Heart right ventricle (tissue), 16 donors: ENCODE measurements around the gene KCNAB2. TPM values are rescaled to one million over a fixed set of nuclear protein-coding genes. Genes with fewer than 3 reads are reported as not detected.

Source experiments
- ATAC-seq, 8 donors: fragments of 200-7000 bp; cut with Tn5 transposase; one replicate each; pipeline ENCODE4 v1.9.1; 2020; ENCODE audit warnings: mild to moderate bottlenecking in 8 of 8, moderate library complexity in 8 of 8, moderate number of reproducible peaks in 1 of 8
- DNase-seq, 2 donors: peaks; one replicate each; pipeline ENCODE4 v3.0.0-alpha.2; 2020
- H3K27ac ChIP-seq, 10 donors: fragments of 200-600 bp; sonication (generic) in 2 of 10; one replicate each; pipeline versions ENCODE4 v1.5.0 to v1.8.0; 2020 to 2022; ENCODE audit warnings: mild to moderate bottlenecking in 3 of 10
- H3K27me3 ChIP-seq, 7 donors: fragments of 200-600 bp; one replicate each; pipeline ENCODE4 v1.8.0; 2021 to 2022; ENCODE audit warnings: mild to moderate bottlenecking in 2 of 7
- H3K36me3 ChIP-seq, 9 donors: fragments of 200-600 bp; sonication (generic) in 1 of 9; one replicate each; pipeline versions ENCODE4 v1.5.0 to v1.8.0; 2020 to 2022; ENCODE audit warnings: mild to moderate bottlenecking in 2 of 9
- H3K4me1 ChIP-seq, 9 donors: fragments of 200-600 bp; sonication (generic) in 1 of 9; one replicate each; pipeline versions ENCODE4 v1.5.0 to v1.8.0; 2020 to 2022; ENCODE audit warnings: mild to moderate bottlenecking in 4 of 9
- H3K4me3 ChIP-seq, 10 donors: fragments of 200-600 bp; sonication (generic) in 2 of 10; one replicate each; pipeline versions ENCODE4 v1.5.0 to v1.8.0; 2020 to 2022; ENCODE audit warnings: mild to moderate bottlenecking in 7 of 10, moderate library complexity in 2 of 10
- H3K9me3 ChIP-seq, 11 donors: fragments of 200-600 bp in 10 of 11; sonication (generic) in 2 of 11; one replicate each; pipeline versions ENCODE4 v1.5.0 to v1.8.0; 2013 to 2022; ENCODE audit warnings: mild to moderate bottlenecking in 2 of 11, control low read depth in 1 of 11, moderate library complexity in 1 of 11
- WGBS, 2 donors: extraction: QIAGEN DNeasy Blood & Tissue Kit; methylation state at CpG; one replicate each; pipeline ENCODE4 v1.1.7; 2013; ENCODE audit warnings: inconsistent platforms in 1 of 2; 5-methylcytosine and 5-hydroxymethylcytosine counted together
- intact Hi-C, 10 donors: fragments of 100-400 bp; cut with DNase I; formaldehyde crosslinking; loops; one replicate each; pipeline versions ENCODE4 v1.11.1 to v1.14.2; 2022
- polyA plus RNA-seq, 2 donors: library from polyadenylated mRNA; stranded (reverse); fragments of 200-250 nt; gene quantifications; one replicate each; pipeline ENCODE4 v1.2.3, GENCODE V29; 2013
- total RNA-seq, 10 donors: library from RNA; stranded (reverse); fragmentation: NEBNext Ultra II Directional in 3 of 10; extraction: Animal tissue kit (Norgen Biotek cat#: 25700) in 3 of 10; gene quantifications; one replicate each; pipeline versions ENCODE4 v1.2.1 to v1.2.4, GENCODE V29; 2021 to 2023
- TF ChIP-seq, protein P1 (sequence below), 9 donors: fragments of 200-600 bp; sonication (generic) in 2 of 9; IDR thresholded peaks; one replicate each; pipeline versions ENCODE4 v1.5.0 to v1.8.0; 2021 to 2022; ENCODE audit warnings: antibody characterized with exemption in 9 of 9, mild to moderate bottlenecking in 5 of 9, moderate library complexity in 1 of 9
- donor health status: Arrhythmogenic right ventricular cardiomyopathy.
- donor health status: ischemic (EF 13 %, LVEDD 7.1; RV severe dilation, severe dysfunction).
- donor health status: healthy with polysubstance abuse.
- donor health status: DM: no; HTN: yes; CAD: no.
- donor health status: DM: no; HTN: no; CAD: no.
- donor health status: ischemic (EF 25% LVEDD 6.9; RV normal size, moderate dysfunction).
- donor health status: ischemic (EF 25% LVEDD 5.7; RV mildly dilated, moderate dysfunction).
- donor health status: healthy.
- donor health status: DM: yes; HTN: yes; CAD: no.
- donor health status: Ischemic cardiomyopathy.
- donor health status: ischemic (EF 35%, LVEDD 5.7; RV mildly dilated, moderate dysfunction).
- donor health status: nonischemic (EF 11% LVEDD 7.7; RV severe dilation, severe dysfunction).
- donor health status: DM: yes; HTN: yes; CAD: no.
- donor health status: PGD.
- donor health status: ischemic (EF 29% LVEDD 5.4; RV normal size, mild dysfunction).
- donor health status: nonischemic (EF 23%, LVEDD 6.1; RV moderate dilation, normal function).

KCNAB2 gene
- total and polyA plus RNA-seq, 12 donors: 4.7 to 41.5 (median 21.8) TPM

GRCh38 chr1:6028042-6028850, 17.4 kb upstream of the KCNAB2 start:
- peak in 4 of 8 donors; percentile 22 to 52 (median 39) for ATAC-seq
- Histone ChIP-seq H3K36me3 (peaks cover 0 to 11% (median 0%) of the 10 kb centered on the region in 9 donors), H3K27ac (peak overlapping the region in 4 of 10 donors; percentile 22 to 84 (median 47)), H3K27me3 (peaks cover 0 to 15% (median 0%) of the 10 kb centered on the region in 7 donors), H3K9me3 (no peaks in the 10 kb centered on the region), H3K4me1 (peaks cover 0 to 37% (median 15%) of the 10 kb centered on the region in 9 donors), H3K4me3 (peak overlapping the region in 1 of 10 donors; percentile 65)
- TF ChIP-seq, protein P1, sequence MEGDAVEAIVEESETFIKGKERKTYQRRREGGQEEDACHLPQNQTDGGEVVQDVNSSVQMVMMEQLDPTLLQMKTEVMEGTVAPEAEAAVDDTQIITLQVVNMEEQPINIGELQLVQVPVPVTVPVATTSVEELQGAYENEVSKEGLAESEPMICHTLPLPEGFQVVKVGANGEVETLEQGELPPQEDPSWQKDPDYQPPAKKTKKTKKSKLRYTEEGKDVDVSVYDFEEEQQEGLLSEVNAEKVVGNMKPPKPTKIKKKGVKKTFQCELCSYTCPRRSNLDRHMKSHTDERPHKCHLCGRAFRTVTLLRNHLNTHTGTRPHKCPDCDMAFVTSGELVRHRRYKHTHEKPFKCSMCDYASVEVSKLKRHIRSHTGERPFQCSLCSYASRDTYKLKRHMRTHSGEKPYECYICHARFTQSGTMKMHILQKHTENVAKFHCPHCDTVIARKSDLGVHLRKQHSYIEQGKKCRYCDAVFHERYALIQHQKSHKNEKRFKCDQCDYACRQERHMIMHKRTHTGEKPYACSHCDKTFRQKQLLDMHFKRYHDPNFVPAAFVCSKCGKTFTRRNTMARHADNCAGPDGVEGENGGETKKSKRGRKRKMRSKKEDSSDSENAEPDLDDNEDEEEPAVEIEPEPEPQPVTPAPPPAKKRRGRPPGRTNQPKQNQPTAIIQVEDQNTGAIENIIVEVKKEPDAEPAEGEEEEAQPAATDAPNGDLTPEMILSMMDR (IDR thresholded peaks at IDR 0.05): peak in 1 of 9 donors; percentile 10
- WGBS, 2 donors: 79 to 86% methylated on average over 19 of the region's 19 CpGs
- DNase-seq: no peak
- intact Hi-C loops: no loop called here

GRCh38 chr1:6029351-6029750, 16.3 kb upstream of the KCNAB2 start:
- peak overlapping the region in 1 of 10 donors; percentile 84 for H3K27ac ChIP-seq
- TF ChIP-seq, protein P1 (IDR thresholded peaks at IDR 0.05): no peak
- DNase-seq: no peak

DNA sequence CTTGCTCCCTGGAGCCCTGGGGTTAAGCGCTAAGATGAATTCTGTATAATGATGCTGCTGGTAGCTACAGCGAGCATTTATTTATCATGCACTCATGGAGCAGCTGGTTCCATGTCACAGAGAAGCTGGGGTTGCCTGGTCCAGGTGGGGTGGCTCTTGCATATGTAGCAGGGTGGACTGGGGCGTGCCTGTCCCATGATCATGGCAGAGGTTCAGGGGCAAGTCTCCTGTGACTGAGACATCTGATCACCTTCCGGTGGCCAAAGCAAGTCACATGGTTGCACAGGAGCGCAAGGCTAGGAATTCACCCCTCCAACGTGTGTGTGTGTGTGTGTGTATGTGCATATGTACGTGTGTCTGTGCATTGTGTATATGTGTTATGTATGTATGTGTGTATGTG, 15.6 kb upstream of the KCNAB2 start:
- H3K4me3 ChIP-seq: no peak overlapping the region
- peaks cover 0 to 36% (median 12%) of the 10 kb centered on the region in 9 donors for H3K4me1 ChIP-seq
- no peak for ATAC-seq
- no peak for DNase-seq
- intact Hi-C loops: no loop called here
- no peaks in the 10 kb centered on the region for H3K9me3 ChIP-seq
- H3K27ac ChIP-seq: no peak overlapping the region
- TF ChIP-seq, protein P1 (IDR thresholded peaks at IDR 0.05): no peak
- peaks cover 0 to 13% (median 0%) of the 10 kb centered on the region in 9 donors for H3K36me3 ChIP-seq
- 86 to 89% methylated on average over 7 of the region's 7 CpGs for WGBS, 2 donors
- H3K27me3 ChIP-seq: peaks cover 0 to 8% (median 0%) of the 10 kb centered on the region in 7 donors

More at GRCh38 chr1:6029351-6029750, 16.3 kb upstream of the KCNAB2 start:
- Histone ChIP-seq H3K9me3 (no peaks in the 10 kb centered on the region), H3K4me3 (no peak overlapping the region), H3K36me3 (peaks cover 0 to 11% (median 0%) of the 10 kb centered on the region in 9 donors), H3K4me1 (peaks cover 0 to 37% (median 15%) of the 10 kb centered on the region in 9 donors), H3K27me3 (peaks cover 0 to 15% (median 0%) of the 10 kb centered on the region in 7 donors)
- 94 to 99% methylated on average over 5 of the region's 5 CpGs for WGBS, 2 donors
- intact Hi-C loops: no loop called here
- no peak for ATAC-seq

- WGBS, 2 donors: 93 to 94% methylated on average over 2 of the region's 2 CpGs
- DNase-seq (no peak), ATAC-seq (no peak)
- H3K4me3 ChIP-seq: no peak overlapping the region
- TF ChIP-seq, protein P1 (IDR thresholded peaks at IDR 0.05): no peak
- H3K36me3 ChIP-seq: peaks cover 0 to 15% (median 0%) of the 10 kb centered on the region in 9 donors
- H3K4me1 ChIP-seq: peaks cover 0 to 30% (median 7%) of the 10 kb centered on the region in 9 donors
- H3K9me3 ChIP-seq: no peaks in the 10 kb centered on the region
- peaks cover 0 to 2% (median 0%) of the 10 kb centered on the region in 7 donors for H3K27me3 ChIP-seq
- H3K27ac ChIP-seq: no peak overlapping the region
- intact Hi-C loops: no loop called here
Observed at GRCh38 chr1:6030547-6031261, 15.0 kb upstream of the KCNAB2 start.
